Stimulated activated naive CD8-positive, alpha-beta T cell treated with anti-CD3 and anti-CD28 coated beads, Interleukin-15, amount 100 ng/mL, for 72 hours (primary cell): ENCODE results near the gene NOL4L.
"Not testable (repeated sequence)": the region's sequence is repeated elsewhere in the genome, so short reads cannot be mapped to it uniquely, and the experiment has no call there.

Experiments used
- ATAC-seq: fragments of 150-1000 bp; cut with Tn5 transposase; 2 replicates; pipeline ENCODE4 v1.10.0; 2021; ENCODE audit warnings: mild to moderate bottlenecking, moderate library complexity
- DNase-seq, 2 donors: peaks; one replicate each; pipeline ENCODE4 v3.0.0; 2021 to 2022
- H3K27ac Mint-ChIP-seq, 2 donors: one replicate each; pipeline ENCODE4 v1.8.0; 2022; ENCODE audit warnings: mild to moderate bottlenecking in 2 of 2, mixed read lengths in 2 of 2, moderate library complexity in 2 of 2
- H3K27me3 Mint-ChIP-seq: one replicate; pipeline ENCODE4 v1.8.0; 2022; ENCODE audit warnings: mixed read lengths
- H3K4me1 Mint-ChIP-seq: one replicate; pipeline ENCODE4 v1.8.0; 2022; ENCODE audit warnings: mild to moderate bottlenecking, mixed read lengths
- H3K4me3 Mint-ChIP-seq, 2 donors: one replicate each; pipeline ENCODE4 v1.8.0; 2022; ENCODE audit warnings: mild to moderate bottlenecking in 2 of 2, mixed read lengths in 2 of 2, moderate library complexity in 1 of 2
- H3K9me3 Mint-ChIP-seq, 2 donors: one replicate each; pipeline ENCODE4 v1.8.0; 2022; ENCODE audit warnings: mixed read lengths in 2 of 2

The NOL4L gene

DNA sequence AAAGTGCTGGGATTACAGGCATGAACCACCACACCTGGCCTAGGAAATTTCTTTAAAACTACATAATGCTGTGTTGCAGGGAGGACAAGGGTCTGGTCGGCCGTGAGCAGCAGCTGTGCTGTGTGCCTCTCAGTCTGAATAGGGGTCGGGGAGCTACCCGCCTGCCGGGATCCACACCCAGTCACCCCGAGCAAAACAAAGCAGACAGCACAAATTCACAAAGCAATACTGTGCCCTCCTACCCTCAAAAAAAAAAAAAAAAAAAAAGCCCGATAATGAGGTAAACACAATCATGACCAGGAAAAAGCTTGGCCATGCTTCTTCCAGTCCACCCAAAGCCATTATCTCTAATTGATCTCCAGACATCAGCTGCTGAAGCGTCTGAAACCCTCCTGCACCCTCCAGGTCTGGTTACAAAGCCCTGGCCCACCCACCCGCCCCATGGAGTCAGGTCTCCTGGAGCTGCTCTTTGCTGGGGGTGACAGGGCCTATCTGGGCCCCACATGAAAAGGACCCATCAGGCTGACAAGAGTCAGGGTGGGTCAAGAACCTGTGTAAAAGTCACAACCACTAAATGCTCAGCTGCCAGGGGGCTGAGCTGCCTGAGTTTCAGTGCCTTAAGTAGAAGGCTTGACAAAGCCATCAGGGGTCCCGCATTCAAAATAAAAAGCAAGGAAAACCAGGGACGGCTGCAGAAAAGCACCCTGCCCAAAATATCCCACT lies 88.2 kb downstream of the NOL4L start:
- ATAC-seq (no peak), DNase-seq (no peak)
- no peak overlapping the region for H3K27ac Mint-ChIP-seq

DNA sequence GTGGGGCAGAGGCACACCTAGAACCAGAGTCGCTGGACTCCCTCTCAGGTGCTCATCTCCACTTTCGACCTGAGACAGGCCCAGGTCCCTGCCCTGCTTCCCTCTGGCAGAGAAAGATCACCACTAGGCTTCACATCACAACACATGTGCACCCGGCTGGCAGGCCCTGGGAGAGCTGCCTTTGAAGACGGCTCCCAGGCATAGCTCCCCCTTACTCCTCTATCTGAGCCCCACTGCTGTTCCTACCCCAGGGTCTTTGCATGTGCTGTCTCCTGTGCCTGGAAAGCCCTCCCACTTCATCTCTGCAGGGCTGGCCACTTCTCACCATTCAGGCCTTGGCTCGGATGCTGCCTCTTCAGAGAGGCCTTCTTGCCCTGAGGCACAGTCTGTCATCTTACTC lies 89.2 kb downstream of the NOL4L start:
- peaks cover 42% of the 10 kb centered on the region for H3K4me1 Mint-ChIP-seq
- no peaks in the 10 kb centered on the region for H3K9me3 Mint-ChIP-seq
- no peak for ATAC-seq
- H3K27ac Mint-ChIP-seq = peak overlapping the region; percentile 90 to 94
- H3K27me3 Mint-ChIP-seq = no peaks in the 10 kb centered on the region
- H3K4me3 Mint-ChIP-seq = no peak overlapping the region
- no peak for DNase-seq

More for the DNA sequence above, 88.2 kb downstream of the NOL4L start:
- H3K4me1 Mint-ChIP-seq = peaks cover 42% of the 10 kb centered on the region
- no peaks in the 10 kb centered on the region for H3K9me3 Mint-ChIP-seq
- H3K27me3 Mint-ChIP-seq = no peaks in the 10 kb centered on the region
- no peak overlapping the region for H3K4me3 Mint-ChIP-seq

DNA sequence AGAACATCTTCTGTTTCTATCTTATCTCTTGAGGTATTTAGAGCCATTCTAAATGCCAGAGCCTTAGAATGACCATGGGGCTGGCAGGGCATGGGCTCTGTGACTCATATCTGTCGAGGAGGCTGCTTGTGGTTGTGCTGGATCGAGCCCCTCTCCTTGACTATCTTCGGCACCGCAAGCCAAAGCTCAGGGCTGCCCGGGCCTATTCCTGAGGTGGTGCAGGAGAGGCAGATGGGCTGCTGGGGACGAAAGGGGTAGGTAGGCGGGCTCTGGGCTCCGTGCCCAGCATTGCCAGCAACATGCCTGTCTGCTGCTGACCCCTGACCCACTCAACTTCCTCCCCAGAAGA lies 89.9 kb downstream of the NOL4L start:
- H3K4me3 Mint-ChIP-seq = no peak overlapping the region
- DNase-seq = no peak
- H3K4me1 Mint-ChIP-seq = peaks cover 43% of the 10 kb centered on the region
- peak overlapping the region in 1 of 2 donors; percentile 15 for H3K27ac Mint-ChIP-seq
- no peaks in the 10 kb centered on the region for H3K27me3 Mint-ChIP-seq
- no peak for ATAC-seq
- no peaks in the 10 kb centered on the region for H3K9me3 Mint-ChIP-seq

- no peaks in the 10 kb centered on the region for H3K9me3 Mint-ChIP-seq
- peaks cover 43% of the 10 kb centered on the region for H3K4me1 Mint-ChIP-seq
- H3K27me3 Mint-ChIP-seq = no peaks in the 10 kb centered on the region
- H3K27ac Mint-ChIP-seq = no peak overlapping the region
- no peak overlapping the region for H3K4me3 Mint-ChIP-seq
- no peak for DNase-seq
- no peak for ATAC-seq
Observed at GRCh38 chr20:32494483-32495216, 90.5 kb downstream of the NOL4L start.

- Mint-ChIP-seq H3K4me3 (no peak overlapping the region), H3K9me3 (peaks cover 0 to 7% of the 10 kb centered on the region in 2 donors), H3K27me3 (no peaks in the 10 kb centered on the region), H3K27ac (no peak overlapping the region), H3K4me1 (peaks cover 43% of the 10 kb centered on the region)
- ATAC-seq (no peak), DNase-seq (no peak)
Observed at GRCh38 chr20:32493356-32493755, 91.8 kb downstream of the NOL4L start.

- DNase-seq, H3K4me3 Mint-ChIP-seq, ATAC-seq, H3K27me3 Mint-ChIP-seq: not testable (repeated sequence)
- Mint-ChIP-seq H3K27ac (peak overlapping the region in 1 of 2 donors; percentile 26), H3K9me3 (peaks cover 0 to 11% of the 10 kb centered on the region in 2 donors), H3K4me1 (peaks cover 49% of the 10 kb centered on the region)
Observed at GRCh38 chr20:32491764-32492151, 93.4 kb downstream of the NOL4L start.

DNA sequence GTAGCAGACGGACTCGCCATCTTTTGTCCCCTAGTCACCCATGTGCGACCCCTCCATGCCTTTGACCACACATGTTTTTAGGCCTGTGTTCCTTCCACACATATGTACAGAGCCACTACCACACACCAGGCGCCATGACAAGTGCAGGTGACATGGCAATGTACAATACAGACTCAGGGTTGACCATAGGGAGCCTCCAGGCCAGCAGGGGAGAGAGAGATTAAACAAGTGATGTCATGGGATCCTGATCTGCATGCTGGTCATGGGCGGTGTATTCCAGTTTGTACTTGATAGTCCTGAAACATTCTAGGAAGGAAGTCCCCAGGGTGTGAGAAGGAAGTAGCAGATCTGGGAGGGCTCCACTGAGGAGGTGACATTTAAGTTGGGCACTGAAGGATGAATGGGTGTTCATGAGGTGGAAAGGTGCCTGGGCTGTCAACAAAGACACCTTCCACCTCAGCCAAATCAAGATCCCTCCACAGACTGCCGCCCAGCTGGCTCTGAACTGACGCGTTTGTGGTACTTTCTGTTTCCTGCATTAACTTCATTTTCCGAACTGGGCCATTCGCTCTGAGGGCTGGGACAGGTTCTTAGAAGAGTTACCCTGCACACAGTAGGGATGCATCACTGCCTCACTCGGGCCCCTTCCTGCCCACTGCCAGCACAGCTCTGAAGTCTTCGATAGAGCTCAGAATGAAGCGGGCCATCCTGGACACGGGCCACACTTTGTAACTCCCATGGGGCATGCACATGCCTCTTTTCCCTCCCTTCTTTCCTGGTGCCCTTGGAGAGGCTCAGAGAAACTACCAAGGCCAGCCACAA lies 94.0 kb downstream of the NOL4L start:
- Mint-ChIP-seq H3K27ac (peak overlapping the region in 1 of 2 donors; percentile 26), H3K4me1 (peaks cover 51% of the 10 kb centered on the region)

DNA sequence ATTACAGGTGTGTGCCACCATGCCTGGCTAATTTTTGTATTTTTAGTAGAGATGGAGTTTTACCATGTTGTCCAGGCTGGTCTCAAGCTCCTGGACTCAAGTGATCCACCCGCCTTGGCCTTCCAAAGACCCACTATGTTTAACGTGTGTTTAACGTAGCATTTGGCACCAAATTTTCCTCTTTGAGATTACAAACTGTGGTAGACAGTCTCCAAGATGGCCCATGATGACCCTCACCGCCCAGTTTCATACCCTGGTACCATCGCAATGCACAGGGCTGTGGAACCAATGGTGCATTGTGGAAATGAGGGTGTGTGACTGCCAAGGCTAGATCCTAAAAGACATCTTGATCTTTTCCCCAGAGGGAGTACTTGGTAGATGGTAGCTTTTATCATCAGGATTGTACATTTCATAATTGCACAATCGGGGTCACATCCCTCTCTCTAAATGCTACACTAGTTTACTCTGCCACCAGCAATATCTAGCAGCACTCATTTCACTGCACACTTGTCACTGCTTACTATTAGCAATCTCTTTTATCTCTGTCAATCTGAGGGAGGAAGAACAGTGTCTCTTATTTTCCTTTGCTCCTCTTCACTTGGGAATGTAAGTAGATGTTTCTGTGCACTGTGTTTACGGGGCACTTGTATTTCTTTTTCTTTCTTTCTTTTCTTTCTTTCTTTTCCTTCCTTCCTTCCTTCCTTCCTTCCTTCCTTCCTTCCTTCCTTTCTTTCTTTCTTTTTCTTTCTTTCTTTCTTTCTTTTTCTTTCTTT lies 96.9 kb downstream of the NOL4L start:
- ATAC-seq (no peak), DNase-seq (no peak)
- Mint-ChIP-seq H3K27me3 (no peaks in the 10 kb centered on the region), H3K4me1 (peaks cover 53% of the 10 kb centered on the region), H3K9me3 (peaks cover 0 to 11% of the 10 kb centered on the region in 2 donors), H3K4me3 (no peak overlapping the region), H3K27ac (no peak overlapping the region)

More for the DNA sequence above, 94.0 kb downstream of the NOL4L start:
- no peak overlapping the region for H3K4me3 Mint-ChIP-seq
- peaks cover 0 to 11% of the 10 kb centered on the region in 2 donors for H3K9me3 Mint-ChIP-seq
- H3K27me3 Mint-ChIP-seq = no peaks in the 10 kb centered on the region
- ATAC-seq (no peak), DNase-seq (no peak)

DNA sequence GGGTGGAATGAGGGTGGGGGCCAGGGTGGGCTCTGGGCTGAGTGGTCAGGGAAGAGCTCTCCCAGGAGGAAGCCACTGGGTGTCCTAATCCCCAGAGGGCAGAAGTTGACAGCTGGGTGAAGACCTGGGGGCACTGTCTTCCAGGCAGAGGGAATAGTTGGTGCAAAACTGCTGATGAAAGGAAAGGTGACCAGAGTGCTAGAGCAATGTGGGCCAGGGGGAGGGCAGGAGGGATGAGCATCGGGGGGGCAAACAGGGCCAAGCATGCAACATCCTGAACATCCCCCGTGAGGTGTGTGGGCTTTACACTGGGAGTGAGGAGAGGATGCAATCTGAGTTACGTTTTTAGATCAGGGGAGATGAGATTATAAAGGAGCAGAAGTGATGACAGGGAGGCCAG lies 97.8 kb downstream of the NOL4L start:
- H3K9me3 Mint-ChIP-seq = peaks cover 0 to 11% of the 10 kb centered on the region in 2 donors
- ATAC-seq = no peak
- peaks cover 50% of the 10 kb centered on the region for H3K4me1 Mint-ChIP-seq
- no peak overlapping the region for H3K27ac Mint-ChIP-seq
- no peak for DNase-seq
- no peaks in the 10 kb centered on the region for H3K27me3 Mint-ChIP-seq
- no peak overlapping the region for H3K4me3 Mint-ChIP-seq

DNA sequence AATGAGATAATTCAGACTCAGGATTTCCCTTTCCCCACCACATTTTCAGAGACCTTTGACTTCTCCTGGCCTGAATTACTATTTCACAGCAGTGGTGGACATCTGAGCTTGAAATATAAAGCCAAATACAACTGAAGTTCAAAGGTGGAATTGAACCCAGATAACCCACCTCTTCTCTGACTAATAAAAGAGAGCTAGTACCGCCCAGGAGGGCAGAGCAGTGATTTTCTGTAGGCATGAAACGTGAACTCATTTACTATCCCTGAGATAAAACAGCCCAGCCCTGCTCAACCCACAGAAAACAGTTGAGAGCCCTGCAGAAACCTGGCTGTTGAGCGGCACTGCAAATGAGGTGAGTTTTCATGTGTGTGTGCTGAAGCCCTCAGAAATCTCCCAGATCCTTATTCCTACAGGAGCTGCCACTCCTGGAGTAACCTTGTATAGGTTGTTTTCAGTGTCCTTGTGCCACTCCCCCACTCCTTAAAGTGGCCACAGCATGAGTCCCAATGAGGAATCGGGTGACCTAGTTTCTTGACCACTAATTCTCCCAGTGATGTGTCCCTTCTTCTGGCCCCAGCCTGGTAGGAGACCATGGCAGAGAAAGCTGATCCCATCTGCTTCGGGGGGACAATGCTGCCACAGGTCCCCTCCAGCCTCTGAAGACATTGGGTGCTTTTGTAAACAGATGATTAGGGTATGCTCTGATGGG lies 99.2 kb downstream of the NOL4L start:
- H3K27me3 Mint-ChIP-seq = no peaks in the 10 kb centered on the region
- no peak overlapping the region for H3K27ac Mint-ChIP-seq
- no peak for DNase-seq
- H3K9me3 Mint-ChIP-seq = peaks cover 0 to 11% of the 10 kb centered on the region in 2 donors
- peak overlapping the region; percentile 85 to 93 for H3K4me3 Mint-ChIP-seq
- H3K4me1 Mint-ChIP-seq = peaks cover 50% of the 10 kb centered on the region
- no peak for ATAC-seq

DNA sequence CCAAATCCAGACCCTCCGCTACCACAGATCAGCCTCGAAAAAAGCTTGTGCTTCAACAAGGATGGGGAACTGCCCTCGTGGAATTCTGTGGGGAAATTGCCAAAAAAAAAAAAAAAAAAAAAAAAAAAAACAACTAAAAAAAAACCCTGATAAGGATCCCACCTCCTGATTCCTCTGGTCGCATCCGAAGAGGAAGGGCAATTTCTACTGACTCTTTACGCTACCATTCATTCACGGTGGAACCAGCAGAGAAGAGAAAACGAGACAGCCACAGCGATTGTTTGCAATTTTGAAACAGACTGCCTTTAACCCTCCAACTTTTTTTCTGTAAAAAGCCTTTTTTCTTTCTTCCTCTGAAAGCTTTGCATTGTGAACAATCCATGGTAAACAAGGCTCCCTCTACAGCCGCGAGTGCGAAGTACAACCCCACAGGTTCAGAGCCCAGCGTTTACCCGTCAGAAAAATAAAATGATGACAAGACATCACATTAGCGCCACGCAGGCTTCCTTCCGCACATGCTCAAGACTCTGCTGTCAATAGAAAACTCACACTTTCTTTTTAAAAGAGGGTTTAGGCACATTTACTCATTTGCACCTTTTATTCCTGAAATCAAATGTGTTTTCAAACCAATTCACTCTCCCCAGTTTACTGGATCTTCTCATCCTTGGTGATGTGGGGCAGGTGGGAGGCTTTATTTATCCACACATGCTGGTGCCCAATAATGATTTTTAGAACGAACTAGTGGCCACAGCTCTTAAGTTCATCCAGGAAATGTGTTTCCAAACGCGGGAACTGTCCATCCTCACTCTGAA lies 100.0 kb downstream of the NOL4L start:
- H3K27ac Mint-ChIP-seq = peak overlapping the region; percentile 90 to 91
- peaks cover 0 to 11% of the 10 kb centered on the region in 2 donors for H3K9me3 Mint-ChIP-seq
- ATAC-seq (peak; percentile 77), DNase-seq (peak; percentile 68 to 82)
- H3K27me3 Mint-ChIP-seq = no peaks in the 10 kb centered on the region
- H3K4me1 Mint-ChIP-seq = peaks cover 52% of the 10 kb centered on the region
- H3K4me3 Mint-ChIP-seq = peak overlapping the region; percentile 85 to 93

- ATAC-seq (peak; percentile 22), DNase-seq (peak in 1 of 2 donors; percentile 23)
- peaks cover 60% of the 10 kb centered on the region for H3K4me1 Mint-ChIP-seq
- peak overlapping the region in 1 of 2 donors; percentile 27 for H3K27ac Mint-ChIP-seq
- H3K9me3 Mint-ChIP-seq = peaks cover 0 to 11% of the 10 kb centered on the region in 2 donors
- no peaks in the 10 kb centered on the region for H3K27me3 Mint-ChIP-seq
- peak overlapping the region; percentile 85 to 93 for H3K4me3 Mint-ChIP-seq
Observed at GRCh38 chr20:32484225-32484957, 100.7 kb downstream of the NOL4L start.
